HepG2 (cell line): ENCODE data around the gene TRAF4. TPM values are rescaled to one million over a fixed set of nuclear protein-coding genes. Genes with fewer than 3 reads are reported as not detected.

ENCODE experiments used
- ELF4 ChIP-seq: sonication (generic); formaldehyde crosslinking; IDR thresholded peaks from 2 replicates; pipeline ENCODE4 v1.5.0; 2020; ENCODE audit warnings: missing genetic modification reagents, mild to moderate bottlenecking, moderate library complexity, borderline replicate concordance
- GATA4 ChIP-seq: sonication (generic); IDR thresholded peaks from 2 replicates; pipeline ENCODE4 v1.6.1; 2016; ENCODE audit warnings: antibody characterized with exemption, low read depth, borderline replicate concordance
- GMEB1 ChIP-seq: sonication (generic); formaldehyde crosslinking; IDR thresholded peaks from 2 replicates; pipeline ENCODE4 v1.5.1; 2020; ENCODE audit warnings: missing genetic modification reagents, mild to moderate bottlenecking, borderline replicate concordance
- HNRNPL ChIP-seq: fragments of 200-400 bp; formaldehyde crosslinking; IDR thresholded peaks from 2 replicates; pipeline ENCODE4 v1.6.1; 2017; ENCODE audit warnings: mild to moderate bottlenecking, low read depth, low read length
- PBX3 ChIP-seq: sonication (generic); formaldehyde crosslinking; IDR thresholded peaks from 2 replicates; pipeline ENCODE4 v1.8.1; 2023; ENCODE audit warnings: missing genetic modification reagents, inconsistent platforms, borderline replicate concordance
- PCBP1 ChIP-seq: fragments of 200-400 bp; formaldehyde crosslinking; IDR thresholded peaks from 2 replicates; pipeline ENCODE4 v1.6.1; 2017; ENCODE audit warnings: mild to moderate bottlenecking, low read depth, low read length, borderline replicate concordance
- RBM39 ChIP-seq: fragments of 200-400 bp; formaldehyde crosslinking; IDR thresholded peaks from one replicate; pipeline ENCODE4 v1.6.1; 2018; ENCODE audit warnings: antibody characterized with exemption, mild to moderate bottlenecking, low read depth, low read length; ENCODE audit not compliant: poor library complexity, severe bottlenecking
- RFXANK ChIP-seq: IDR thresholded peaks from 2 replicates; pipeline ENCODE4 v1.6.1; 2016
- SMAD1 ChIP-seq: sonication (generic); formaldehyde crosslinking; IDR thresholded peaks from 2 replicates; pipeline ENCODE4 v1.4.0; 2020; ENCODE audit warnings: missing genetic modification reagents, low read depth, mild to moderate bottlenecking, borderline replicate concordance
- SMAD3 ChIP-seq: sonication (generic); formaldehyde crosslinking; IDR thresholded peaks from 2 replicates; pipeline ENCODE4 v1.4.0; 2020; ENCODE audit warnings: missing genetic modification reagents
- SRSF4 ChIP-seq: fragments of 200-400 bp; formaldehyde crosslinking; IDR thresholded peaks from one replicate; pipeline ENCODE4 v1.6.1; 2018; ENCODE audit warnings: mild to moderate bottlenecking, low read depth, low read length, moderate library complexity; ENCODE audit not compliant: poor library complexity, severe bottlenecking
- SRY ChIP-seq: sonication (generic); formaldehyde crosslinking; IDR thresholded peaks from 2 replicates; pipeline ENCODE4 v1.8.0; 2022; ENCODE audit warnings: mild to moderate bottlenecking, missing genetic modification reagents
- STAG1 ChIP-seq: sonication (generic); formaldehyde crosslinking; IDR thresholded peaks from 2 replicates; pipeline ENCODE4 v1.4.0; 2020; ENCODE audit warnings: missing genetic modification reagents
- STAT6 ChIP-seq: sonication (generic); formaldehyde crosslinking; IDR thresholded peaks from 2 replicates; pipeline ENCODE4 v1.4.0; 2020; ENCODE audit warnings: missing genetic modification reagents, mild to moderate bottlenecking, borderline replicate concordance
- TEAD2 ChIP-seq: sonication (generic); formaldehyde crosslinking; IDR thresholded peaks from 2 replicates; pipeline ENCODE4 v1.9.0; 2021; ENCODE audit warnings: missing genetic modification reagents
- TEF ChIP-seq: sonication (generic); formaldehyde crosslinking; IDR thresholded peaks from 2 replicates; pipeline ENCODE4 v1.5.0; 2020; ENCODE audit warnings: missing genetic modification reagents
- ZNF160 ChIP-seq: sonication (generic); formaldehyde crosslinking; IDR thresholded peaks from 2 replicates; pipeline ENCODE4 v1.8.0; 2022; ENCODE audit warnings: mild to moderate bottlenecking, inconsistent platforms, missing genetic modification reagents
- ZNF331 ChIP-seq: sonication (generic); formaldehyde crosslinking; IDR thresholded peaks from 2 replicates; pipeline ENCODE4 v1.4.0; 2020; ENCODE audit warnings: missing genetic modification reagents
- ZNF564 ChIP-seq: sonication (generic); formaldehyde crosslinking; IDR thresholded peaks from 2 replicates; pipeline ENCODE4 v1.8.1; 2023; ENCODE audit warnings: mild to moderate bottlenecking, missing genetic modification reagents
- ZNF572 ChIP-seq: sonication (generic); formaldehyde crosslinking; IDR thresholded peaks from 2 replicates; pipeline ENCODE4 v1.5.1; 2020; ENCODE audit warnings: mild to moderate bottlenecking, missing genetic modification reagents
- ZNF740 ChIP-seq: sonication (generic); formaldehyde crosslinking; IDR thresholded peaks from 2 replicates; pipeline ENCODE4 v1.4.0; 2020; ENCODE audit warnings: missing genetic modification reagents
- ZNF770 ChIP-seq: sonication (generic); formaldehyde crosslinking; IDR thresholded peaks from 2 replicates; pipeline ENCODE4 v1.5.0; 2020; ENCODE audit warnings: mild to moderate bottlenecking, missing genetic modification reagents
- ZSCAN31 ChIP-seq: sonication (generic); formaldehyde crosslinking; IDR thresholded peaks from 2 replicates; pipeline ENCODE4 v1.5.0; 2020; ENCODE audit warnings: low read depth, mild to moderate bottlenecking, missing genetic modification reagents
- polyA plus RNA-seq, 8 experiments: library from polyadenylated mRNA; depleted of rRNA in 3 of 8; stranded (reverse) in 7 of 8; unstranded in 1 of 8; fragments of >200 nt; fragmentation: Illumina TruSeq in 4 of 8; extraction: Trizol in 4 of 8; gene quantifications; 2 replicates each; pipeline versions ENCODE4 v1.2.1 to v1.2.3, GENCODE V29; 2011 to 2016; ENCODE audit warnings: low read depth in 4 of 8, missing spikeins in 1 of 8, mixed read lengths in 1 of 8; ENCODE audit not compliant: insufficient read depth in 1 of 8
- total RNA-seq, 5 experiments: library from RNA; depleted of rRNA; stranded (reverse); fragments of >200 nt; fragmentation: Illumina TruSeq; extraction: Trizol; gene quantifications; 2 replicates each; pipeline ENCODE4 v1.2.3, GENCODE V29; 2016; ENCODE audit warnings: low read depth in 1 of 5

The TRAF4 gene
- total and polyA plus RNA-seq, 2 of the 13 experiments (the other 11 are each of a cell fraction or from before 2014, with no cell fraction given) = 86.0 to 89.9 TPM

- TF ChIP-seq TEF (CRISPR knock-in tag) (no peak), PBX3 (no peak), SRY (CRISPR knock-in tag) (no peak), SRSF4 (no peak), HNRNPL (no peak), SMAD3 (no peak), ZNF331 (peak; percentile 40; the same call in 1 of the 2 replicates), PCBP1 (no peak), GMEB1 (no peak), SMAD1 (no peak), ZNF572 (CRISPR knock-in tag) (no peak), RFXANK (CRISPR knock-in tag) (no peak), ELF4 (CRISPR knock-in tag) (no peak), ZNF770 (no peak), ZNF160 (CRISPR knock-in tag) (no peak), STAG1 (CRISPR knock-in tag) (no peak), ZNF564 (CRISPR knock-in tag) (no peak), TEAD2 (no peak), ZSCAN31 (CRISPR knock-in tag) (no peak), ZNF740 (no peak), RBM39 (no peak), STAT6 (no peak), GATA4 (no peak)
Measured at GRCh38 chr17:28788100-28788499, 44.3 kb downstream of the TRAF4 start (continued).
